ENCODE measurements around the gene VSIR.

- TF ChIP-seq CTCF (conservative IDR thresholded peaks at IDR 0.05) (no peak), EZH2 (IDR thresholded peaks at IDR 0.05; ENCODE audit: low read depth) (no peak)
These were observed 54.3 kb downstream of the VSIR start for GRCh38 chr10:71719042-71719441.

Measured in PC-9 (cell line).